SK-N-SH (cell line): ENCODE data around the gene PTBP1.

Source experiments
- EP300 ChIP-seq, 2 experiments: IDR thresholded peaks; 2 replicates each; pipeline versions ENCODE4 v1.4.0 to v1.6.1; 2012; ENCODE audit warnings: borderline replicate concordance in 1 of 2, low read depth in 1 of 2, low read length in 1 of 2
- EZH2phosphoT487 ChIP-seq: fragments of 200-600 bp; sonication (generic); IDR thresholded peaks from 2 replicates; pipeline ENCODE4 v1.6.1; 2017; ENCODE audit warnings: low read depth, mixed run types, mild to moderate bottlenecking, antibody characterized with exemption, moderate library complexity, borderline replicate concordance
- MEF2A ChIP-seq: IDR thresholded peaks from 2 replicates; pipeline ENCODE4 v1.4.0; 2012; ENCODE audit warnings: low read depth, borderline replicate concordance
- MXI1 ChIP-seq: IDR thresholded peaks from 2 replicates; pipeline ENCODE4 v1.6.1; 2012; ENCODE audit warnings: mild to moderate bottlenecking, low read depth, low read length, improper control_type of control experiment
- NFIC ChIP-seq: IDR thresholded peaks from 2 replicates; pipeline ENCODE4 v1.4.0; 2012; ENCODE audit warnings: borderline replicate concordance
- POLR2AphosphoS5 ChIP-seq: IDR thresholded peaks from 2 replicates; pipeline ENCODE4 v1.6.1; 2012; ENCODE audit warnings: low read depth, low read length
- SIN3A ChIP-seq: IDR thresholded peaks from 2 replicates; pipeline ENCODE4 v1.6.1; 2012; ENCODE audit warnings: low read depth, mild to moderate bottlenecking, low read length, moderate library complexity, borderline replicate concordance
- TAF1 ChIP-seq: IDR thresholded peaks from 2 replicates; pipeline ENCODE4 v1.6.1; 2012; ENCODE audit warnings: low read depth, mild to moderate bottlenecking, low read length, moderate library complexity, borderline replicate concordance
- YY1 ChIP-seq: IDR thresholded peaks from 2 replicates; pipeline ENCODE4 v1.4.0; 2012; ENCODE audit warnings: low read depth, mild to moderate bottlenecking
- TF ChIP-seq, protein P1 (sequence below): fragments of 200-600 bp; sonication (generic); IDR thresholded peaks from 2 replicates; pipeline ENCODE4 v1.6.1; 2017; ENCODE audit warnings: antibody characterized with exemption, mild to moderate bottlenecking, moderate library complexity

DNA sequence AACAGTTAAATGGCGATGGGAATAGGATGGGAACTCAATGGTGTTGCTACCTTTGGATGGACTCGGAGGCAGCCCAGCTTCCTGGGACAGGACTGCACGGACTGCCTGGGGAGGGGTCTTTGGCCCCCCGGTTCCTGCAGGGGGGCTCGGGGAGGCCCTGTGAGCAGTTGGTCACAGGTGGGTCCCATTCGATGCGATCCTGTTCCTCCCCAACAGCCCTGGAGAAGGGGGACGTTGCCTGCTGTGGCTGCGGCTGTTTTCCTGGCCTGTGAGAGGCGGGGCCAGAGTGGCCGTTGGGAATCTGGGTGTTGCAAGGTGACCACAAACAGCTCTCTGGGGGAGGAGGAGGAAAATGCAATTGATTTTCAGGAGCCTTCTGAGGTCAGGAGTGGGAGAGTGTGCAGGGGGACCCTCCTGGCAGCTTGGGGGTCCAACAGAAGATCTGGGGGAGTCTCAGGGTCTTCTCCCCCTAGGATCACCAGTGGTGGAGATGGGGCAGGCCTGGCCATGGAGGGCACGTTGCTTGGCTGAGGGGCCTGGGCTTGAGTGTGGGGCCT is 26.4 kb downstream of the PTBP1 start:
- TF ChIP-seq NFIC (no peak), MEF2A (no peak), YY1 (no peak), EZH2phosphoT487 (no peak), SIN3A (no peak), MXI1 (no peak), EP300 (IDR thresholded peaks at IDR 0.05; ENCODE audit: borderline replicate concordance in 1 of 2, low read depth in 1 of 2, low read length in 1 of 2) (no peak), POLR2AphosphoS5 (no peak), TAF1 (no peak)
- TF ChIP-seq, protein P1, sequence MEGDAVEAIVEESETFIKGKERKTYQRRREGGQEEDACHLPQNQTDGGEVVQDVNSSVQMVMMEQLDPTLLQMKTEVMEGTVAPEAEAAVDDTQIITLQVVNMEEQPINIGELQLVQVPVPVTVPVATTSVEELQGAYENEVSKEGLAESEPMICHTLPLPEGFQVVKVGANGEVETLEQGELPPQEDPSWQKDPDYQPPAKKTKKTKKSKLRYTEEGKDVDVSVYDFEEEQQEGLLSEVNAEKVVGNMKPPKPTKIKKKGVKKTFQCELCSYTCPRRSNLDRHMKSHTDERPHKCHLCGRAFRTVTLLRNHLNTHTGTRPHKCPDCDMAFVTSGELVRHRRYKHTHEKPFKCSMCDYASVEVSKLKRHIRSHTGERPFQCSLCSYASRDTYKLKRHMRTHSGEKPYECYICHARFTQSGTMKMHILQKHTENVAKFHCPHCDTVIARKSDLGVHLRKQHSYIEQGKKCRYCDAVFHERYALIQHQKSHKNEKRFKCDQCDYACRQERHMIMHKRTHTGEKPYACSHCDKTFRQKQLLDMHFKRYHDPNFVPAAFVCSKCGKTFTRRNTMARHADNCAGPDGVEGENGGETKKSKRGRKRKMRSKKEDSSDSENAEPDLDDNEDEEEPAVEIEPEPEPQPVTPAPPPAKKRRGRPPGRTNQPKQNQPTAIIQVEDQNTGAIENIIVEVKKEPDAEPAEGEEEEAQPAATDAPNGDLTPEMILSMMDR: no peak
